Measurements from ENCODE around the gene SUGP1. TPM values are rescaled to one million over a fixed set of nuclear protein-coding genes. Genes with fewer than 3 reads are reported as not detected.

Gene SUGP1
- total and polyA plus RNA-seq, 2 of the 13 experiments (the other 11 are each of a cell fraction or from before 2014, with no cell fraction given) = 21.6 to 25.9 TPM

GRCh38 chr19:19327672-19328071 is 7.4 kb upstream of the SUGP1 start:
- DNase-seq (ENCODE audit: low spot score) = no peak
- Histone ChIP-seq H3K9me3 (ENCODE audit: low read length) (no peaks in the 10 kb centered on the region), H3K9ac (ENCODE audit: insufficient read depth, low read depth, low read length) (no peak overlapping the region), H3K27ac (ENCODE audit: extremely low read length, insufficient read depth, low read length) (no peak overlapping the region), H3K4me1 (ENCODE audit: insufficient read depth, low read length) (no peaks in the 10 kb centered on the region), H3K4me3 (replicated peaks in 1 of 3; ENCODE audit: insufficient read depth in 1 of 3, low read depth in 2 of 3, low read length in 3 of 3) (no peak overlapping the region), H3K4me2 (ENCODE audit: low read depth, low read length) (no peak overlapping the region), H2AFZ (ENCODE audit: low read length) (no peak overlapping the region), H3K36me3 (replicated peaks in 1 of 2; ENCODE audit: control insufficient read depth in 1 of 2, insufficient read depth in 2 of 2, low read length in 2 of 2) (peaks cover 17 to 48% of the 10 kb centered on the region in 2 experiments), H4K20me1 (ENCODE audit: insufficient read depth, low read length) (no peaks in the 10 kb centered on the region), H3K79me2 (ENCODE audit: insufficient read depth, low read length) (peaks cover 25% of the 10 kb centered on the region), H3K27me3 (ENCODE audit: control insufficient read depth in 1 of 2, insufficient read depth in 2 of 2, low read length in 2 of 2) (no peaks in the 10 kb centered on the region)
- ChIA-PET POLR2A (no interaction called here), CTCF (ENCODE audit: low intra/inter-chr PET ratio, low total read pairs) (no interaction called here)
- FAIRE-seq = no peak
- intact Hi-C loops (cut with micrococcal nuclease; ENCODE audit: unreplicated experiment) = no loop called here
- no TSS peak for BruUV-seq (replicated peaks)
- ATAC-seq = no peak
- in situ Hi-C loops (cut with HindIII; ENCODE audit: extremely low pct_ligation_motif_present, low pct_unique_long_range_greater_than_20kb) = no loop called here
- TF ChIP-seq ZNF614 (CRISPR knock-in tag; IDR thresholded peaks at IDR 0.05; ENCODE audit: borderline replicate concordance) (no peak), IKZF4 (CRISPR knock-in tag; IDR thresholded peaks at IDR 0.05; ENCODE audit: borderline replicate concordance, low read depth, not compliant biosample characterization) (no peak), ZNF576 (CRISPR knock-in tag; IDR thresholded peaks at IDR 0.05) (no peak), ZNF775 (CRISPR knock-in tag; IDR thresholded peaks at IDR 0.05; ENCODE audit: borderline replicate concordance) (no peak), ZNF326 (CRISPR knock-in tag; IDR thresholded peaks at IDR 0.05; ENCODE audit: borderline replicate concordance) (no peak), ZBED4 (CRISPR knock-in tag; IDR thresholded peaks at IDR 0.05; ENCODE audit: borderline replicate concordance) (no peak), ZNF34 (CRISPR knock-in tag; IDR thresholded peaks at IDR 0.05; ENCODE audit: borderline replicate concordance) (no peak), SUZ12 (IDR thresholded peaks at IDR 0.05; ENCODE audit: low read depth, low read length) (no peak), SKIL (CRISPR knock-in tag; IDR thresholded peaks at IDR 0.05; ENCODE audit: borderline replicate concordance) (no peak), ETV6 (CRISPR knock-in tag; conservative IDR thresholded peaks at IDR 0.05) (no peak), PHF21A (CRISPR knock-in tag; IDR thresholded peaks at IDR 0.05) (no peak), ZFYVE20 (CRISPR knock-in tag; IDR thresholded peaks at IDR 0.05; ENCODE audit: borderline replicate concordance, low read depth) (no peak), SRSF4 (IDR thresholded peaks at IDR 0.05; ENCODE audit: low read depth, low read length, poor library complexity, severe bottlenecking) (no peak), ZNF598 (CRISPR knock-in tag; IDR thresholded peaks at IDR 0.05; ENCODE audit: borderline replicate concordance) (no peak), ZNF572 (CRISPR knock-in tag; IDR thresholded peaks at IDR 0.05) (no peak)
- WGBS (ENCODE audit: low lambda C conversion rate) = 100% methylated on average over 8 of the region's 8 CpGs
